B cell (primary cell): ENCODE results near the gene SLC5A2.

Experiments
- EZH2 ChIP-seq: IDR thresholded peaks from 2 replicates; pipeline ENCODE4 v1.6.1; 2012; ENCODE audit warnings: borderline replicate concordance, low read depth, mild to moderate bottlenecking, moderate library complexity, low read length; ENCODE audit not compliant: insufficient read depth, poor library complexity, severe bottlenecking
- TF ChIP-seq, protein P1 (sequence below): fragments of 200-600 bp; IDR thresholded peaks from one replicate; pipeline ENCODE4 v1.8.0; 2022; ENCODE audit warnings: antibody characterized with exemption, mild to moderate bottlenecking

DNA sequence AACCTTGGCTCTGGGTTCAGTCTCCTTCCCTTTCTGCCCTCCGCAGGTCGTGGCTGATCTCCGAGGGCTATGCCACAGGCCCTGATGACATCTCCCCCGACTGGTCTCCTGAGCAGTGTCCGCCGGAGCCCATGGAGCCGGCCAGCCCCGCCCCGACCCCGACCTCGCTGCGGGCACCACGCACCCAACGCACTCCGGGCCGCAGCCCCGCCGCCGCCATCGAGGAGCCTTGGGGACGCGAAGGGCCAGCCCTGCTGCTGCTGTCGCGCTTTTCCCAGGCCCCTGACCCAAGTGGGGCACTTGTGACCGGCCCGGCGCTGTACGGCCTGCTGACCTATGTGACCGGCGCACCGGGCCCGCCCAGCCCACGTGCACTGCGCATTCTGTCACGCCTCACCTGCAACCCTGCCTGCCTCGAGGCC, 18.6 kb upstream of the SLC5A2 start:
- no peak for TF ChIP-seq EZH2
- TF ChIP-seq, protein P1, sequence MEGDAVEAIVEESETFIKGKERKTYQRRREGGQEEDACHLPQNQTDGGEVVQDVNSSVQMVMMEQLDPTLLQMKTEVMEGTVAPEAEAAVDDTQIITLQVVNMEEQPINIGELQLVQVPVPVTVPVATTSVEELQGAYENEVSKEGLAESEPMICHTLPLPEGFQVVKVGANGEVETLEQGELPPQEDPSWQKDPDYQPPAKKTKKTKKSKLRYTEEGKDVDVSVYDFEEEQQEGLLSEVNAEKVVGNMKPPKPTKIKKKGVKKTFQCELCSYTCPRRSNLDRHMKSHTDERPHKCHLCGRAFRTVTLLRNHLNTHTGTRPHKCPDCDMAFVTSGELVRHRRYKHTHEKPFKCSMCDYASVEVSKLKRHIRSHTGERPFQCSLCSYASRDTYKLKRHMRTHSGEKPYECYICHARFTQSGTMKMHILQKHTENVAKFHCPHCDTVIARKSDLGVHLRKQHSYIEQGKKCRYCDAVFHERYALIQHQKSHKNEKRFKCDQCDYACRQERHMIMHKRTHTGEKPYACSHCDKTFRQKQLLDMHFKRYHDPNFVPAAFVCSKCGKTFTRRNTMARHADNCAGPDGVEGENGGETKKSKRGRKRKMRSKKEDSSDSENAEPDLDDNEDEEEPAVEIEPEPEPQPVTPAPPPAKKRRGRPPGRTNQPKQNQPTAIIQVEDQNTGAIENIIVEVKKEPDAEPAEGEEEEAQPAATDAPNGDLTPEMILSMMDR = no peak
